HG03103 (cell line): Measurements from ENCODE around the gene PELI2.

ENCODE experiments used
- ATAC-seq: cut with Tn5 transposase; IDR thresholded peaks from one replicate; pipeline ENCODE4 v1.9.1; 2021; ENCODE audit warnings: low read depth; ENCODE audit not compliant: unreplicated experiment

PELI2 gene

GRCh38 chr14:56168007-56168616, 49.9 kb downstream of the PELI2 start:
- ATAC-seq = no peak

- no peak for ATAC-seq
Measured at GRCh38 chr14:56170028-56170427, 51.8 kb downstream of the PELI2 start.

- ATAC-seq = no peak
Measured at GRCh38 chr14:56170877-56171422, 52.7 kb downstream of the PELI2 start.

GRCh38 chr14:56172074-56172473, 53.9 kb downstream of the PELI2 start:
- no peak for ATAC-seq

DNA sequence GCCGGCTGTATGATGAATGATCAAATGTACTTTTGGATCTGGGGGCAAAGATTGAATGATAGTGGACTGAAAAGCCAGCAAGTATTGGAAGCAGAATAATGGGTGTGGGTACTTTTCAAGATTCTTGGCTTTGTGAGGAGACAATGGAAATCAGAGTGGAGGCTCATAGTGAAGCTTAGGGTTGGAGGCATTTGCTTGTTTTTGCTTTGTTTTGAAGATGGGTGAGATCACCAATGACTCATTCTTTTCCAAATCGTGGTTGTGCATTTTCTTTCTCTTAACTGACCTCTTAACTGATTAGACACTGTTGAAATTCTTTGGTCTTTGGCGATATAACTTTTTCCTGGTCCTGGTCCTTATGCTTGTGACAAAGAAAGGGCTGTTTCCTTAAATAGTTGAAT, 54.4 kb downstream of the PELI2 start:
- no peak for ATAC-seq

DNA sequence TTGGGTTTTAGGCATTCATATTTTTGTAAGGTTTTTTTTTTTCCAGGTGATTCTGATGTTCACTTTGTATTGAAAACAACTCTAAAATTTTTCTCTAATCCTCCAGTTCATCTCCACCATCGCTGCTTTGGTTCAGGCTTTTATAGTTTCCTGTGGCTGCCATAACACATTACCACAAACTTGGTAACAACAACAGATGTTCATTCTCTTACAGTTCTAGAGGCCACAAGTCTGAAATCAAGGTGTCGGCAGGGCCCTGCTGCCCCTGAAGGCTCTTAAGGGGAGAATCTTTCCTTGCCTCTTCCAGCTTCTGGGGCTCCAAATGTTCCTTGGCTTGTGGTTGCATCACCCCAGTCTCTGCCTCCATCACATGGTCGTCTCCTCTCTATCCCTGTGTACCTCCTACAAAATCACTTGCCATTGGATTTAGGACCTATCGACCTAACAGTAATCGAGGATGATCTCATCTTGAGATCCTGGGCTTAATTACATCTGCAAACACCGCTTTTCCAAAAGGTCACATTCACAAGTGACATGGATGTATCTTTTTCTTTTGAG, 55.2 kb downstream of the PELI2 start:
- ATAC-seq = no peak

DNA sequence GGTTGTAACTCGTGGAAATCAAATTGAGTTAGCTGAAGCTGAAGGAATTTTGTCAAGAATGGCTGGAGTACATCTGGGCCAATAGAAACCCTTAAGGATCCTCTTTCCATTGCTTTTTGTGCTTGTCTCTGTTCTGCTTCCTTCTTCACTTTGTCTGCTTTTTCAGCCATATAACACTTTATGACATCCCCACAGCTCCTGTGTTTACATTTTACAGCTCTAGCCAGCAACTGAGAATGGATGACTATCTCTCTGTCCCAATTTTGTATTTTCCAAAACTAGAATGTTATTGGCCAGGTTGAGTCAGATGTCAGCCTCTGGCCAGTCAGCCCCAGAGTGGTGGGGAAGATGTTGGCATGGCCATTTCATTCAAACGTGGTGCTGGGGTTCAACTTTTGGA, 57.6 kb downstream of the PELI2 start:
- no peak for ATAC-seq

GRCh38 chr14:56176530-56176929, 58.3 kb downstream of the PELI2 start:
- ATAC-seq = no peak

GRCh38 chr14:56177036-56177435, 58.8 kb downstream of the PELI2 start:
- no peak for ATAC-seq

GRCh38 chr14:56180754-56181542, 62.7 kb downstream of the PELI2 start:
- no peak for ATAC-seq

DNA sequence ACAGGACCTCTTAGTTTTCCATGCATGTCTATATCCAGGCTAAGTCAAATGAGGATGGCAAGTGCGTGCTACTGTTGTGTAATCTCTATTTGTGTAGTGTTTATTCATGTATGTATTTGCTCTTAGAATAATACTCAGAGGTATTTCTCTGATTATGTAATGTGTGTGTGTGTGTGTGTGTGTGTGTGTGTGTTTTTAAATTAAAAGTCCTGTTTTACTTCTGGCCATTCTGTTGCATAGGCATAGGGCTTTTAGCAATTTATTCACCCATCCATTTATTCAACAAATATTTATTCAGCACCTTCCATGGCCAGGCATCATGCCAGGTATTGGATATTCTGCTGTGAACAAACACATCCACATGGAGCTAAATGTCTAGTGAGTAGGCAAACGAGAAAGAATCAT, 63.5 kb downstream of the PELI2 start:
- no peak for ATAC-seq

GRCh38 chr14:56182410-56182809, 64.2 kb downstream of the PELI2 start:
- ATAC-seq = no peak

DNA sequence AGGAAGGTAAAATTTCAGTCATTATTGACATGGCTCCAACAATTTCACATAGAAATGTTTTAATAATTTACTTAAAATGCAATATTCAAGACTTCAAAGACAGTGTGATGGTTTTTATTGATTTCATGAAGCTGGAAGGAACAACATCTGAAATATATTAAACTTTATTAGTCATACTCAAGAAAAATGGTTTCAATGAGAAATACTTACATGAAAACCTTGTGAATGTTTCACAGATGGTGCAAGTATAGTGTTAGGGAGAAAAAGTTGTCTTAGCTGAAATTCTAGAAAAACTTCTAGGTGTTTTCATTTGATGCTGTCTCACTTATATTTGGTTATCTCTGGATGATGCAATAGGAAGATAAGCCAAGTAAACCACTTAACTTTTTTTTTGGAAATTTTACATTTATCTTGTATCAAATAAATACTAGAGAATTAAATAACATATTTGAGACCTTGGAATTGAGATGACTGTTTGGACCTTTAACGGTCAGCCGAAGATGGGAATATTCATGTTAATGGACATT, 65.5 kb downstream of the PELI2 start:
- no peak for ATAC-seq

DNA sequence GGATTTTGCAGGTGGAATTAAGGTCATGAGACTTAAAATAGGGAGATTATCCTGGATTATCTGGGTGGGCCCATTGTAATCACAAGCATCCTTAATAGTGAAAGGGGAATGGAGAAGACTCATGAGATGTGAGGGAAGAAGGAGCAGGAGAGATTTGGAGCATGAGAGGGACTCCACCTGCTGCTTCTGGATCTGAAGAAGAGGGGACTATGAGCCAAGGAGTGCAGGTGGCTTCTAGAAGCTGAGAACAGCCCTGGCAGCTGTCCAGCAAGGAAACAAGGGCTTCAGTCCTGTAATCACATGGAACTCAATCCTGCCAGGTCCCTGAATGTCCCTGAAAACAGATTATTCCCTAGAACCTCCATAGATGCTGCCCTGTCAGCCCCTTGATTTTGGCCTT, 67.8 kb downstream of the PELI2 start:
- no peak for ATAC-seq

GRCh38 chr14:56187736-56188135, 69.5 kb downstream of the PELI2 start:
- ATAC-seq = no peak

DNA sequence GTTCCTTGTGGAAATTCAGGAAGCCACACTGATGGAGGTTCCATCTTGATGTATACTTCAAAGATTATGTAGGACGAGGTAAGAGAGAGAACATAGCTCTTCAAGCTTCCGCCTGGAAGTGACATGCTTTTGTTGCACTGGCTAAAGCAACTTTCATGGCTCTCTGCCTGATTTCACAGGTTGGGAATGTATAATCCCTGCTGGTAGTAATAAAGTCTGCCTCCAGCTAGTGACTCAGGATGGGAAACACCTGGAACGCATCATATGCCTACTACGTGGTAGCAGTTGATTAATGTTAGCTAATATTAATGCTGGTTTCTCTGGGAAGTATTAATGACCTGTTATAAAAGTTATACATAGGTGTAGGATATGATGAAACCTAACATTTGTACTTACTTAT, 71.1 kb downstream of the PELI2 start:
- no peak for ATAC-seq

- ATAC-seq = no peak
Measured at GRCh38 chr14:56193347-56193746, 75.1 kb downstream of the PELI2 start.

- no peak for ATAC-seq
Measured at GRCh38 chr14:56194042-56194441, 75.8 kb downstream of the PELI2 start.

DNA sequence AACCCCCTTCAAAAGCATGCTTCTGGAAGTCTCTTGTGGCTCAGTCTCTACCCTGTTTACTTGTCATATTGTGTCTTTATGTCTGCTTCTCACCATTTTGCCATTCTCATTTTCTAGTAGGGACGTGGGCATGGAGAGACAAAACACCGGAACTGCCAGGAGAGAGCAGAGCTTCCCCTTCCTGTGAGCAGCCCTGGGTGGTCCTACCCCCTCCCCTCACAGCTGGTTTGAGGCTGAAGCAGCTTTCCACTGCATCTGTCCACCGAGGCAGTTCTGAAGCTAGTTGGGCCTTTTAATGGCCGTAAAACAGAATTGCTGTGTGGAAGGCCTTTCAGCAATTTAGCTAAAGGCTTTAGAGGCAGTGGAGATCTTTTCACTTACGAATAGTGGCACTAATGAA, 77.0 kb downstream of the PELI2 start:
- ATAC-seq = no peak

GRCh38 chr14:56195704-56196103, 77.5 kb downstream of the PELI2 start:
- ATAC-seq = peak; percentile 75

GRCh38 chr14:56196274-56196673, 78.1 kb downstream of the PELI2 start:
- ATAC-seq = no peak
